Breast epithelium (tissue), 3 donors: Measurements from ENCODE around the gene SLC29A2.

Experiments
- POLR2A ChIP-seq: fragments of 450-650 bp; IDR thresholded peaks from one replicate; pipeline ENCODE4 v1.6.1; 2016; ENCODE audit warnings: antibody characterized with exemption, mild to moderate bottlenecking, moderate library complexity
- POLR2AphosphoS5 ChIP-seq, 3 donors: sonication (generic); formaldehyde crosslinking; IDR thresholded peaks; one replicate each; pipeline ENCODE4 v1.6.1; 2017; ENCODE audit warnings: antibody characterized with exemption in 3 of 3

- TF ChIP-seq POLR2AphosphoS5 (IDR thresholded peaks at IDR 0.05) (no peak), POLR2A (no peak)
Measured at GRCh38 chr11:66365166-66365565, 6.4 kb downstream of the SLC29A2 start.
